ENCODE data around the gene IRAK1BP1.
A peak's percentile ranks its signal among the peaks of the same experiment; 100 is the strongest.
"Not testable (repeated sequence)": the region's sequence is repeated elsewhere in the genome, so short reads cannot be mapped to it uniquely, and the experiment has no call there.

The IRAK1BP1 gene

DNA sequence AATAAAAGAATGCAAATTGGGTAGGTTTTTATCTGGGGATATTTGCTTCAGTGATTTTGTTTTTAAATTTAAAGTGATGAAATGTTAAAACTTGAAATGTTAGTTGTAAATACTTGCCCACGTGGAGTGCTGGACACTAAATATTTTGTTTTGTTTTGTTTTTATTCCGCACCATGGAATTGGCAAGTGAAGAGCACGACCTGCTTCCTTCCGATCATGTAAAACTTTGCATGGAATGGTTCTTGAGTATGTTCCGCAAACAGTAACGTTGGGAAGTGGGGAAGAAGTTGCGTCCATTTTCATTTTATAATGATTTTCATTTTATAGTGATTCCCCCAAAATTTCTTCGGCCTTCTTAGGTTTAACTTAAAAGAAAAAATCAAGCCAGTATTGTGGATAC is 765 bp downstream of the IRAK1BP1 start:
- TF ChIP-seq CTCF (IDR thresholded peaks at IDR 0.05; ENCODE audit: extremely low read depth, insufficient read depth, missing control alignments): no peak
- in situ Hi-C loops (cut with MboI; ENCODE audit: low pct_unique_long_range_greater_than_20kb, low sequenced_read_pairs, unreplicated experiment): no loop called here
- DNase-seq (ENCODE audit: low spot score): no peak

DNA sequence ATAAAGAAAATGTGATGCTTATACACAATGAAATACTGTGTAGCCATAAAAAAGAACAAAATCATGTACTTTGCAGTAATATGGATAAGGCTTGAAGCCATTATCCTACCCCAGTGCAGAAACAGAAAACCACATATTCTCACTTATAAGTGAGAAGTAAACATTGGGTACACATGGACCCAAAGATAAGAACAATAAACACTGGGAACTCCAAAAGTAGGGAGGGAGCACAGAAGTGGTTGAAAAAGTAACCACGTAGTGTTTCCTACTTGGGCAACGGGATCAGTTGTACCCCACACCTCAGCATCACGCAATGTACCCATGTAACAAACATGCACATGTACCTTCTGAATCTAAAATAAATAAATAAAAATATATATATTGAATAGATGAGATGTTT is 8.2 kb downstream of the IRAK1BP1 start:
- in situ Hi-C loops (cut with MboI; ENCODE audit: low pct_unique_long_range_greater_than_20kb, low sequenced_read_pairs, unreplicated experiment): no loop called here
- no peak for TF ChIP-seq CTCF (IDR thresholded peaks at IDR 0.05; ENCODE audit: extremely low read depth, insufficient read depth, missing control alignments)

GRCh38 chr6:78883651-78884050 is 16.3 kb downstream of the IRAK1BP1 start:
- in situ Hi-C loops (cut with MboI; ENCODE audit: low pct_unique_long_range_greater_than_20kb, low sequenced_read_pairs, unreplicated experiment): no loop called here
- no peak for DNase-seq (ENCODE audit: low spot score)
- TF ChIP-seq CTCF (IDR thresholded peaks at IDR 0.05; ENCODE audit: extremely low read depth, insufficient read depth, missing control alignments): no peak

More for the DNA sequence above, 8.2 kb downstream of the IRAK1BP1 start:
- no peak for DNase-seq (ENCODE audit: low spot score)

DNA sequence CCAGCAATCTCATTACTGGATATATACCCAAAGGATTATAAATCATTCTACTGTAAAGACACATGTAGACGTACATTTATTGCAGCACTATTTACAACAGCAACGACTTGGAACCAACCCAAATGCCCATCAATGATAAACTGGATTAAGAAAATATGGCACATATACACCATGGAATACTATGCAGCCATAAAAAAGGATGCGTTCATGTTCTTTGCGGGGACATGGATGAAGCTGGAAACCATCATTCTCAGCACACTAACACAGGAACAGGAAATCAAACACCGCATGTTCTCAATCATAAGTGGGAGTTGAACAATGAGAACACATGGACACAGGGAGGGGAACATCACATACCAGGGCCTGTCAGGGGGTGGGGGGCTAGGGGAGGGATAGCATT is 22.6 kb downstream of the IRAK1BP1 start:
- DNase-seq (ENCODE audit: low spot score); in situ Hi-C loops (cut with MboI; ENCODE audit: low pct_unique_long_range_greater_than_20kb, low sequenced_read_pairs, unreplicated experiment): not testable (repeated sequence)

DNA sequence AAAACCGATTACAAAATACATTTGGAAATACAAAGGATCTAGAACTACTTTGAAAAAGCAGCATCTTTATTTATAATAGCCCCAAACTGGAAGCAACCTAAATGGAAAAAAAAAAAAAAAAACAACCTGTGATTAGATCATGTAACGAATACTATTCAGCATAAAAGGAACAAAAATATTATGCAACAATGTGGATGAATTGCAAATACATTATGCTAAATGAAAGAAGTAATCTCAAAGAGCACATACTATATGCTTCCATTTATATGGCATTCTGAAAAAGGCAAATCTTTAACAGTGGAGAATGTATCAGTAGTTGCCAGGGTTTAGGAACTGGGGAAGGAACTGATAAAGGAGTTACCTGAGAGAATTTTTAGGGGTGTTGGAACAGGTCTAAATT is 28.9 kb downstream of the IRAK1BP1 start:
- DNase-seq (ENCODE audit: low spot score): no peak
- no peak for TF ChIP-seq CTCF (IDR thresholded peaks at IDR 0.05; ENCODE audit: extremely low read depth, insufficient read depth, missing control alignments)
- in situ Hi-C loops (cut with MboI; ENCODE audit: low pct_unique_long_range_greater_than_20kb, low sequenced_read_pairs, unreplicated experiment): no loop called here

DNA sequence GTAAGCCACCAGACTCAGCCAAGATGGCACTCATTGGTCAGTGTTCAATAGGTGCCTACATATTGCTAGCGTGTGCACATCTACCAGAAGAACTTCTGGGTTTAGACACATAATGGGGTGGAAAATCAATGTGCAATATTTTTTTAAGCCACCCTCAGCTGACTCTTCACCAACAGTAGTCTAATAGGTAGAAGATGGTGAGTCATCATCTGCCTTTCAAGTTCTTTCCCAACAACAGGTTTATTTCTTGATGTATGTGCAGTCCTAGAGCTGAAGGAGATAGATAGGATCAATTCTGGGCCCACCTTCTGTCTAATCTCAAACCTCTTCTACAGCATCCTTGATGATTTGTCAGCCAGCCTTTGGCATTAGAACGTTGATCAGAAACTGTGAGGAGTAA is 41.3 kb downstream of the IRAK1BP1 start:
- in situ Hi-C loops (cut with MboI; ENCODE audit: low pct_unique_long_range_greater_than_20kb, low sequenced_read_pairs, unreplicated experiment): no loop called here
- DNase-seq (ENCODE audit: low spot score): no peak
- TF ChIP-seq CTCF (IDR thresholded peaks at IDR 0.05; ENCODE audit: extremely low read depth, insufficient read depth, missing control alignments): no peak

DNA sequence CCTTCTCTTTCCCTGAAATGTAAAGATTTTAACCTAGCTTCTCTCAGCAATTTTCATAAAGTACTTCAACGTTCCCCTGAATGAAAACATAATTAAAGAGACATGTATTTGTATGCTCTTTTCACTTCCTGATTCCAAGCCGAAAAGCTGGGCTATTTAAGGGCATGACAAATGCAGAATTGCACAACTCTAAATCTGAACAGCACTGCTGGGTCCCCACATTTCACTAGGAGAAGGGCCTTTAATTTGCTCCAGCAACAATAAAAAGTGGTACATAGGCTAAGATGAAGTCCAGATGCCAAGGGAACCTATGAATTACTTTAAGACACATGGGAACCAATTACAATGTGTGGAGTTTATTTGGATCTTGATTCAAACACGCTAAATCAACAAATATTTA is 42.0 kb downstream of the IRAK1BP1 start:
- in situ Hi-C loops (cut with MboI; ENCODE audit: low pct_unique_long_range_greater_than_20kb, low sequenced_read_pairs, unreplicated experiment): no loop called here
- peak; percentile 29 for DNase-seq (ENCODE audit: low spot score)
- no peak for TF ChIP-seq CTCF (IDR thresholded peaks at IDR 0.05; ENCODE audit: extremely low read depth, insufficient read depth, missing control alignments)

Data from GM13977 (cell line).